ENCODE measurements around the gene RAB1A. TPM values are rescaled to one million over a fixed set of nuclear protein-coding genes. Genes with fewer than 3 reads are reported as not detected.

The RAB1A gene
- total RNA-seq, 1 donor from 2014 or later = 62.5 TPM

DNA sequence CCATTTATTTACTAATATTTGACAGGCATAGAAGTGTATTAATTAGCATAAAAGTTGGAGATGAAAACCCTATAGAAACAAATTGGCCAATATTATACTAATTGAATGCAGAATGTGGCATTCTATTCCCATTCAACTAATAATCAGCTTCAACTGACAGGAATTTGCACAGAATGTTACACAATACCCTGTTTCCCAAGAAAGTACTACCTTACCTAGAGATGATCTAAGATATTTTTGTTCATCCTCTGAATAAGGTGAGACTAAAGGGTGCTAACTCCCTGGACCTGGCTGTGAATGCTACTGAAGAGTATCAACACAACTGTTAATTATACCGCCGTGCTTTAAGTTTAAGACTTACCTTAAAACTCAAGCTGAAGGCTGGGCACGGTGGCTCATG, 44.8 kb downstream of the RAB1A start:
- no peak for DNase-seq

DNA sequence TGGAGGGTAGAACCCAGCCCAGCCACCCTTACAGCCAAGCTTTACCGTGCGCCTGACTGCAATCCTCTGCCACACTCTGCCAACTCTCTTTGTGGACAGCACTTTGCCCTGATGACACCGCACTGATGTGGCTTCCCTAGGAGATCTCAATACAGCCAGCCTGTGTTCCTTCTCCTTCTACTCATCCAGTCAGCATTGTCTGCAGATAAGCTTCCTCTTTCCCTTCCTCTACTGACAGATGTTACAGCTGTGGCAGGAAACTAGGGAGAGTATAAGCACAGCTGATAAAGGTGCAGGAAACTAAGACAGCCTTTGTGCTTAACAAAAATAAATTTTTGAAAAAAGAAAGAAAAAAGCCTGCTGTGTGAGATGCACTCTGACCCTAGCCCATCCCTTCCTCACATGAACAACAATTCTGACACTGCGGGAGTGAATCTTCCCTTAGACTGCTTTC, 48.6 kb downstream of the RAB1A start:
- DNase-seq = peak; percentile 74

DNA sequence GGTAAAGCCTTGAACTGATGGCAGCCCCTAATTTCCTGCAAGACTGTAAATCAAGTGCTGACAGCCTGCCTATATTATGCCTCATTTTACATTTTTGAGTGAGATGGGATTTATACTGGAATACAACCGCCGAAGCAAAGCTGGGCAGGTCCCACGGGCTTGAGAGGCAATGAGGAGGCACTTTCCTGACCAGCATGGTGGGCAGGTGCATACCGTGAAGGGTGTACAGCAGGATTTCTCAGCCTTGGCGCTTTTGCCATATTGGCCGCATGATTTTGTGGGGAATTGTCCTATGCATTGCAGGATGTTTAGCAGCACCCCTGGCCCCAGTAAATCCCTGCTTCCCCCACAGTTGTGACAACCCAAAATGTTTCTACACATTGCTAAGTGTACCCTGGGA, 50.9 kb downstream of the RAB1A start:
- no peak for DNase-seq

DNA sequence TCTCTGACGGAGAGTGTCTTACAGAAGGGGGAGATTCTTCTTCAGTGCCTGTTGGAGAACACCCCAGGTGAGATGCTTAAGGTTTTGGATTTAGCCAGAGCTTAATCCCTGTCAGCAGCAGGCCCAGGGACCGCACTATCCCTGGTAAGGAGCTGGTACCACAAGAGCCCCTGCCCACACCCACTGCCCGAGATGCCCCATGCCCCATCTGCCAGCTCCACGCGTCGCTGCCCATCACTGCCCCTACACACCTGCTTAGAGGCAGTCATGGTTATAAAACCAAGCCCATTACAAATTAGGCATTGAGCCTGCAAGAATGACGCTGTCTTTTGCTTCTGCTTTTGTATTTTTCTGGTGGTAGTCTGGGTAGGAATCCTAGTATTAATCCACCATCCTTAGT, 52.0 kb downstream of the RAB1A start:
- DNase-seq = no peak

DNA sequence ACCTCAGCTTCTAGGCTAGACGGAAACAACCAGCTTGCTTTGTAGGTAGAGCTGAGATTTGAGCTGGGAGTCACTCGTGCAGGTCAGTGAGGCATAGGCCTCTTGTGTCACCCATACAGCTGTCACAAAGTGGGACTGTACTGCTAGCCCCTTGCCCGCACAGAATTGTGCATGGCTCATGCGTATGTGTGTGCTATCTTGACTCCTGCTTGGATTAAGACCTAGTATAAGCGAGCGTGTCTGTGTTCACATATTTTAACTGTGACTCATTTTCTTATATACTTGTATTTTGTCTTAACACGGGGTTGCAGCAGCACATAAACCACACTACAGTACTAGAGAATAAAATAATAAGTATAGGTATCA, 53.6 kb downstream of the RAB1A start:
- no peak for DNase-seq

DNA sequence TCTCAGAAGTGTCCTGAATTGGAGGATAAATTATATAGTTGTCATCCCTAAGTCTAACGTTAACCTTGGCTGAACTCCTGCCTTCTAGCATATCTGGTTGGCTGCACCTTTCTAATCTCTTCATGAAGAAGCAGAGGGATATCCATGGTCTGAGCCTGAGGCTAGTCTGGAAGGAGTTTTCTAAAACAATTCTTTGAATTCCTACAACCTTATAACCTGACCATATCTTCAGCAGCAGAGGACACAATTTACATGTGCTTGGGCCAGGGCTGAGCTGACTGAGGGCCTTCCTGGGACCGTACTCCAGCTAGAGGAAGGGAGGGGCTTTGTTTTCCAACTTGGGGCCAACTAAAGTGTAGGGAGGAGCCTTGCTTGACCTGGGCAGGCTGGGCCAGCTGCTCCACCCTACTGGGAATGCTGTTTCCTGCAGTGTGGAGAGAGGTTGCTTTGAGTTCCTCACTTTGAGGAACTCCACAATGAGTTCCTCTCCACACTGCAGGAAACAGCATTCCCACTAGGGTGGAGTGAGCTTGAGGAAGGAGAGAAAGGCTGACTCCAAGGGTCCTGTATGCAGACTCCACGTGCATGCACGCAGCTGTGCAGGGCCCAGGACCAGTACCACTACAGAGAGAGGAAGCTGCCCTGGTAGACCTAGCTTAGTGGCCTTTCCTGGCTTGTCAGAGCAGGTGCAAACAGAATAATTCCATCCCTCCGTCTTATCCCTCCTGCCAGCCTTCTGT, 54.1 kb downstream of the RAB1A start:
- DNase-seq = peak; percentile 54

DNA sequence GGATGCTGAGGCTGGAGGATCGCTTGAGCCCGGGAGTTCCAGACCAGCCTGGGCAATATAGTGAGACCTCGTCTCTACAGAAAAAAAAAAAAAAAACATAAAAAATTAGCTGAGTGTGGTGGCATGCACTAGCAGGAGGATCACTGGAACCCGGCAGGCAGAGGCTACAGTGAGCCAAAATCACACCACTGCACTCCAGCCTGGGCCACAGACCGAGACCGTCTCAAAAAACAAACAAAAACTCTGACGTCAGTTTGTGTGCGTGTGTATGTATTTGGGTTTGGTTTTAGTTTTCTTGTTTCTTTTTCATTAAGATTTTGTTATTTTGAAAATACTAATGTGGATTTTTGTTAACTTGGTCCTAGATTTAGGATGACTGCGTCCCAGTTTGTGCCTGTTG, 54.7 kb downstream of the RAB1A start:
- no peak for DNase-seq

DNA sequence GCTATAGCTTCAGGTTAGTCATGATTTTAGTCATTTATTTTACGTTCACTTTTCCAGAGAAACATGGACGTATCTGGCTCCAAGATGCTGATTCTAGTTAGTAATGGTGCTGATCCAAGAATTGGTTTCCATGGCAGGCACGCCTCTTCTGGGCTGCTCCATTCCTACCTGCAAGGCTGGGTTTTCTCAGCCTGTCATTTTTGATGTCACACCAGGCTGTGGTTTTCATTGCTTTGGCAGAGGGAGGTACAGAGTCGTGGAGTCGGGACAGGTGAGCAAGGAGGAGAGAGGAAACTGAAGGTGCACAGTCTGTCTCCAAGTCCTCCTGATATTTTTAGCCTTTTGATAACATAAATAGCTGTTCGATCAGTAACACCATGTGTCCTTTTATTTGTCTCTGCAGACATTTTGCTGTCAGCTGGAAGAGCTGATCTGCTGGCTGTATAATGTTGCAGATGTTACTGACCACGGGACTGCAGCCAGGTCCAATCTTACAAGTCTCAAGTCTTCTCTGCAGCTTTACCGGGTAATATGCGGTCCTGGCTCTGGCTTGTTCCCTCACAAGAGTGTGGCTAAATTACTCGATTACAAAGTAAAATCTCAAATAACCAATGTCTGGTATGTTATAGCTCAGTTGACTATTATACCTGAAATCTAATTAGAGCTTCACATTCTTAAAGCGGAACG, 55.9 kb downstream of the RAB1A start:
- no peak for DNase-seq

DNA sequence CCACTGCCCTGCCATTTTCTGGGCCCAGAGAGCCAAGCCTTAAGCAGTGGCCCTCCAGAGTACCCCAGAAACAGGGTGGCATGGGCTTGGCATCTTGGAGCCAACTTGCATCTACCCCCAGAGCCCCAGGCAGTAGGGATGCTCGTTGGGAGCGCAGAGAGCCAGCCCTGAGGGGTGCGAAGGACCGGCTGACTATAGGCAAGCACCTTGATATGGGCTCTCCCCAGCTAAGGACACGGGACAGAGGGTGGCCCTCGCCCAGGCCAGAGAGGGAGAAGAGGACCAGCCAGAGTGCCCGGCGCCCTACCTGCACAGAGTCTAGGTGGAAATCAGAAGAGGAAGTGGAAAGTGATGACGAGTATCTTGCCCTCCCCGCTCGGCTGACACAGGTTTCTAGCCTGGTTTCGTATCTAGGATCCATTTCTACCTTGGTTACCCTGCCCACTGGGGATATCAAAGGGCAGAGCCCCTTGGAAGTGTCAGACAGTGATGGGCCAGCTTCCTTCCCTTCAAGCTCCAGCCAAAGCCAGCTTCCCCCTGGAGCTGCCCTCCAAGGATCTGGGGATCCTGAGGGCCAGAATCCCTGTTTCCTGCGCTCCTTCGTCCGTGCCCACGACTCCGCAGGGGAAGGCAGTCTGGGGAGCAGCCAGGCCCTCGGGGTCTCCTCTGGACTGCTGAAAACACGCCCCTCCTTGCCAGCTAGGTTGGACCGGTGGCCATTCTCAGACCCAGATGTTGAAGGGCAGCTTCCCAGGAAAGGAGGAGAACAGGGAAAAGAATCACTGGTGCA, 57.5 kb downstream of the RAB1A start:
- no peak for DNase-seq

DNA sequence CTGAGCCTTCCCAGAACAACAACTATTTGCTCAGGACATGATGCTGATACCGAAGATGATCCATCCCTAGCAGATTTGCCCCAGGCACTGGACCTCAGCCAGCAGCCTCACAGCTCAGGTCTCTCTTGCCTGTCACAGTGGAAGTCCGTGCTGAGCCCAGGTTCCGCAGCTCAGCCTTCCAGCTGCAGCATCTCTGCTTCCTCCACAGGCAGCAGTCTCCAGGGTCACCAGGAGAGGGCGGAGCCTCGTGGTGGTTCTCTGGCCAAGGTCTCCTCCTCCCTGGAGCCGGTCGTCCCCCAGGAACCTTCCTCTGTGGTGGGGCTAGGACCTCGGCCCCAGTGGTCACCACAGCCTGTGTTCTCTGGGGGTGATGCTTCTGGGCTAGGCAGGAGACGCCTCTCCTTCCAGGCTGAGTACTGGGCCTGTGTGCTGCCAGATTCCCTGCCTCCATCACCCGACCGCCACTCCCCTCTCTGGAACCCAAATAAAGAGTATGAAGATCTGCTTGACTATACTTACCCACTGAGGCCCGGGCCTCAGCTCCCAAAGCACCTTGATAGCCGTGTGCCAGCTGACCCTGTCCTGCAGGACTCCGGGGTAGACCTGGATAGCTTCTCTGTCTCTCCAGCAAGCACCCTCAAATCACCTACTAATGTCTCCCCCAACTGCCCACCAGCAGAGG, 58.3 kb downstream of the RAB1A start:
- DNase-seq = no peak

DNA sequence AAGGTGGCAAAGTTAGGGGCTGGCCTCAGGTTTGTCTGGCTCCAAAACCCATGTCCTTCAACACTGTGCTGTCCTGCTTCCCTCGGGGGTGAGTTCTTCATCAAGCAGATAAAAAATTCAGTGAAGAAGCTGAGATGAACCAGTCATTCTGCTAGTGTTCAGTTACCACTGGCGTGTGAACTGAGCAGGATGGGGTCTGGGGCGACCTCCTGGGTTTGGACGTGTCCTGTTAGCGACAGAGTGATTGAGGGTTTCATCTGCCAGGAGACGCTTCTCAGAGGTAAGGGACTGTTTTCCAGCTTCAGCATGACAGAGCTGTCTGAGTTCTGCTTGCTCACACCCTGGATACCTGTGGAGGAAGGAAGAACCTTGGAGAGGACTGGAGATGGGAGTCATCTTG, 59.0 kb downstream of the RAB1A start:
- no peak for DNase-seq

DNA sequence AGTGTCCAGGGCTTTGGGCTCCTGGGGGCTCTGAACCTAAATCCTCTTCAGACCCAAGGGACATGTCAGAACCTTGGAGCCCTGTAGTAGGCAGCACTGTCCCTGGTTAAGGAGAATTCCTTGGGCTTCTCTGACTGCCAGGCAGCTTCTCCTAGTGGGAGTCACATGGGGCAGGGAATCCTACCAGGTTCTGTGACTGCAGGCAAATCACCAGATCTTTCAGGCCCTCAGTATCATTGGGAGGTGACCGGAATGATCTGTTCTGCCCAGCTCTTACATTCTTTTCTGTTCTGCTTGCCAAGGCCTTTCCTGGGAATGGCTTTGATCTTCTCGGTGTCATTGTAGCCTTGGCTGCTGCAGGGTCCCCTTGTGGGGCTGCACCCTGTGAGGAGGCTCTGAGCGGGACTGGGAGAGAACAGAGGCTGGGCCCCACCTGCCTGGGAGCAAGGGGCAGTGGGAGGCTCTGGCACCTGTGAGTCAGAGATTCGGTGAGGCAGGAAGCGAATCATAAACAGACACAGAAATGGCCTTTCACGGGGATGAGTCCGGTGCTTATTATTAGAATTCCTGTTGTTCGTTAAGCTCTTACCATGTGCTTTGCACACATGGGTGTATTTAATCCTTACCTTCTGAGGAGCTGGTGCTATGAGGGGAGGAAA, 59.6 kb downstream of the RAB1A start:
- peak; percentile 69 for DNase-seq

DNA sequence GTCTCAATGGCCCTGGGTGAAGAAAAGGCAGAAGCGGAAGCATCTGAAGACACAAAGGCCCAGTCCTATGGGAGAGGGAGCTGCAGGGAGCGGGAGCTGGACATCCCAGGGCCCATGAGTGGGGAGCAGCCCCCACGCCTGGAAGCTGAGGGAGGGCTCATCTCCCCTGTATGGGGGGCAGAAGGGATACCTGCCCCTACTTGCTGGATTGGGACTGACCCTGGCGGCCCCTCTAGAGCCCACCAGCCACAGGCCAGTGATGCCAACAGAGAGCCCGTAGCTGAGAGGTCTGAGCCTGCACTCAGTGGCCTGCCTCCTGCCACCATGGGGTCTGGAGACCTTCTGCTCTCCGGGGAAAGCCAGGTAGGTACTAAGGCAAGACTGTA, 60.5 kb downstream of the RAB1A start:
- no peak for DNase-seq

DNA sequence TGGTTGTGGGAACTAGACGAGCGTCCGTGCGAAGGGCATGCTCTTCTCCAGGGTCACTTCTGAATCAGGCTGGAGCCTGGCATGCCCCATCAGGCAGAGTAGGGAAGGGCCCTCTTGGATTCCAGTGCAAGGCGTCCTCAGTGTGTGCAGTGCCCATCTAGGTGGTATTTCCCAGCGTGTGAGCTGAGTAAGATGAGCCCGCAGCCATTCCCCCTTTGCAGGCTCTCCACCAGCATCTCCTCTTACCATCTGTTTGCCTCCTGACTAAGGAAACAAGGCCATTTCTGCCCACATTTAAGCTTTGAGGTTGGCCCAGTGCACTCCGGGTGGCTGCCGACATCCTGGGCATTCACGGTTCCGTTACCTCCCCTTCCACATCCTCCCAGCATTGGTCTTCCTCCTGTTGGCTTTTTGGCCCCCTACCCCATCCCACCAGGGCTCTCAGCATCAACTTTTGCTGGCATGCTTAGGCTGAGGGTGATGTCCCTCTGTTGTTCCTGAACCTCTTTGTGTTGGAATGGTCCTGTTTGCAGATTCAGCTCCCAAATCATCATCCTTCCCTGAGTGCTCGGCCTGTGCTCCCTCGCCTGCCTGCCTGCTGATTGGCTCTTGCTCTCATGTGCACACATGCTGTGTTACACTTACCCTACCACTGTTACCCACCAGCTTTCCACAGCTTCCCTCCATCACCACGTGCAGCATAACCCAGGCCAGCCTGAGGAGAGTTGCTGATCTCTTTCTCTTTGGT, 61.9 kb downstream of the RAB1A start:
- DNase-seq = no peak

DNA sequence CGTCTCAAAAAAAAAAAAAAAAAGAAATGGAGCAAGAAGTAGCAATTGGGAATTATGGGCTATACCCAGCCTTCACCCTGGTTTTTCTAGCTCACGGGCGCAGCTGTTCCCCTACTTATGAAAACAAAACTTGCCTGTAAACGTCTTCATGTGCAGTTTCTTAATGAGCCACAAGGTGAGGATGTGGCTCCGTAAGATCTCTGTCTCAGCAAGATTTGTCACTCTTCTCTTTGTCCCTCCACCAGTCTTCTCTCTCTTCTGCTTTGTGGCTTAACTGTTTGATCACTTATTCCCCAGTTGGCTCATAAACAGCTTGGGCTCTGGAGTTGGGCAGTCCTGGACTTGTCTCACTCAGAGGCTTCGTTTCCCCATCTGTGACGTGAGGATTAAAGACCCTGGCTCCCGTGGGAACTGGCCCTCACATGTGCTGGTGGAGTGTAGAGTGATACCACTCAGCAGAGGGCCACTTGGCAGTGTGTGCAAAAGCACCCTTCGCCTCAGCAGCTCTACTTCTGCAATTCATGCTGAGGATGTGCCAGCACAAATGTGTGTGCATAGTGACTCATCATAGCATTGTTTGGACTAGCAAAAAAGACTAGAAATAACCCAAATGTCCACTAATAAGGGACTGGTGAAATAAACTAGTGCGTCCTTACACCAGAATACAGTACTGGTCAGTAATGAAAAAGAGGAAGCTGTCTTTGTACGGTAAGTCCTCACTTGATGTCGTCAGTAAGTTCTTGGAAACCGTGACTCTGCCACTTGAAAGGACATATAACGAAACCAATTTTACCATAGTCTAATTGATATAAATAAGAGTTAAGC, 65.0 kb downstream of the RAB1A start:
- peak; percentile 89 for DNase-seq

DNA sequence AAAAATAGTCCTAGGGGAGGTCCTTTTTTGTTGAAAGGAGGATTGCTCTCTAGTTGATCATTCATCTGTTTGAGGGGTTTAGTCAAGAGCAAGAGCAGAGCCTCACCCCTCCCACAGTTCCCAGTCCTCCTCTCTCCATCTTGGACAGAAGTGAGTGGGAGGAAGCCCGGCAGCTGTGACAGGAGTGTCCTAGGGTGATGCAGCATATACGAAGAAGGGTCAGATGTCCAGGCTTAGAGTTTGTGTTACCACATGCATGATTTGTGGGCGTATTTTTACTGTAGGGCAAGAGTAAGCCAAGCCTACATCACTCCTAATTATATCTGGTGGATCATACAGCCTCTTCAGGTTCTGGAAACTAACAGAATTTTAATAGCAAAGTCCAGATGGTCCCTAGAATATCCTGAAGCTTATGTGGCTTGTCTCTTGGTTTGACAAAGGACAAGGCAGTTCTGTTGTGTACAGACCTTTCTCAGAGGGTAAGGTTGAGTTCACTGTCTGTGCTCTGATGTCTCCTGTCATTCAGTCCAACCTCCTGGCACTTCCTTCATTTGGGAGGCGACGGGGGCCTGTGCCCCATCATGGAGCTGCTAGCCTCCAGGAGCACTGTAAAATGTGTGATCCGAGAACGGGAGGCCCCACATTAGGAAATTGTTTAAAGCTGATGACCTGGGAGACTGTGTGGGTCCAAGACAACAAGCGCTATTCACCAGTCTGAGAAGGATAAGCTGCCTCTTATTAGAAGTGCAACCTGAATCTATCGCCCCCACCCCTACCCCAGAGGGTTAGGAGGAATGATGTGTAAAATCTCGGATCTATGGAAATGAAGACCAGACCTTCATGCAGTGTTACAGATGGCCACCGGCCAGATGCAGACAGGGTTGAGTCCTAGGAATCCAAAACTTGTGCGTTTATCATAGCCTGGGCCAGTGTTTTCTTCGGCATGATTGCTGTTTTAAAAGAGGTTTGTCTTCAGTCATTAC, 66.8 kb downstream of the RAB1A start:
- no peak for DNase-seq

DNA sequence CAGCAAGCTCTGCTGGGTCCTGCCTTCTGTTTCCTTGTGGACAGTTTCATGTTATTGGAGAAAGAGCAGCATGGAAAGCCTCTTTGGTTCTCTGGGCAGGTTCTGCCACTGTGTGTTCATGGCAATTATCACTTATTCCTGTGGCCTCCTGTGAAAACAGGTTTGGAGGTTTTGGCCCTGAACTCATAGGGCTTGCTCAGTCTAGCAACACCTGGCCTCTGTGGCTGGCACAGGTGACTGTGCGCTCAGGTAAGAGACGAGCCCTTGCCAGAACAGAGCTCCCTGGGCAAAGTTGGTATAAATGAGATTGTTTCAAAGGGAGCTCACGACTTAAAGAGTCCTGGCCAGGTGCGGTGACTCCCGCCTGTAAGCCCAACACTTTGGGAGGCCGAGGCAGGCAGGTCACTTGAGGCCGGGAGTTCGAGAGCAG, 68.0 kb downstream of the RAB1A start:
- no peak for DNase-seq

DNA sequence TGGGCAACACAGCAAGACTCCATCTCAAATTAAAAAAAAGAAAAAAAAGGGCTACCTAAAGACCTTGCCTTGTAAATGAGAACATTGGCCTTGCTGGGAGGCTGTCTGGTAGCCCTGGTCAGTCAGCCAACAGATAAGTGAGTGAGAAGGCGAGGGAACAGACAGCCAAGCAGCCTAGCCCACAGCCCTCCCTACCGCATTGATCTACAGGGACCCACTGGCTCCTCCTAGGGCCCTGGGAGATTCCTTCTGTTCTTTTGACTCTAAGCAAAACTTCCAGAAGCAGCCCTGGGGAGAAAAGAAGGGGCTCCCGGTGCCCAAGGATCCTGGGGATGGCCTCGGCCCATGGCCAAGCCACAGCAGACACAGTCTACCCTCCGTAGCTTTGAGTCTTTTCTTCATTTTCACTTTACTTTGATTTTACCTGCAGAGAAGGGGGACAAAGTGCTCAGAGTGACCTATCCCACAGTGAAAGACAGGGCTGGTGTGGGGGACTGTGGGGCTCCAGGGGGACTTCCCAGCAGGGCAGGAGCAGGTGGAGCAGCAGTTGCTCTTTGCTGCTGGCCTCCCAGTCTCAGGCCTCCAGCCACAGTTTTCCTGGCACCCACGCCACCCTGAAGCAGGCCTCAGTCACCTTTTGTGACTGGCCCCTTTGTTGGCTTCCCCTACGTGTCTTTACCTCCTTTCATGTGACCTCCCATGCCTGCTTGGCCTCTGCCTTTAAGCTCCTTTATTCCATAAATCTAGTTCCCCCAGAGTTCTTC, 68.6 kb downstream of the RAB1A start:
- DNase-seq = no peak

DNA sequence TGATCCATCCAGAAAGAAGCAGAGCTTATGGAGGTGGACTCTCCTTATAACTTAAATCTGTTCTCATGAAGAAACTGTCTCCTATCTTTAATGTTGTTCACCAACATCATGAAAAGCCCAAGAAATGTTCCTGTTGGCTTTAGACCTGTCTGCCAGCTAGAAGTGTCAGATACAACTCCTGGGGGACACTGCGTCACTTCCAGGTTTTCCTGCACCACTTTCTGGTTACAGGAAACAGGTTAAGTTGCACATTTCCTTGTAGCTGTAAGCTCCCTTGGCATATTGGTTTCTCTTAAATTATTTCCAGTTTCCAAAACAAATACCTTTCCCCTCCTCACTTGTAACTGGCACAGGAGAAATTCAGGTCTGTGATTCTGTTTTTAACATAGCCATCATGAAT, 70.8 kb downstream of the RAB1A start:
- DNase-seq = peak; percentile 96

All from dermis blood vessel endothelial cell (primary cell).